ENCODE results near the gene BBS5. TPM values are rescaled to one million over a fixed set of nuclear protein-coding genes. Genes with fewer than 3 reads are reported as not detected.

Gene BBS5
- total RNA-seq, 2 experiments from 2014 or later: 2.7 to 3.4 TPM

- DNase-seq: no peak
- no peaks in the 10 kb centered on the region for H3K27me3 Mint-ChIP-seq
- no peaks in the 10 kb centered on the region for H3K9me3 Mint-ChIP-seq (ENCODE audit: low read depth)
- ATAC-seq: no peak
- H3K4me1 Mint-ChIP-seq: no peaks in the 10 kb centered on the region
- ChIA-PET POLR2A (no interaction called here), CTCF (interaction anchor here (0.7 to 1.1 kb wide), 6 partner anchors 9 to 520 kb away, joined by 3 read pairs; partner anchors contain the start of gene BBS5)
- H3K36me3 Mint-ChIP-seq (ENCODE audit: low read depth): no peaks in the 10 kb centered on the region
- H3K27ac Mint-ChIP-seq: no peak overlapping the region
- intact Hi-C loops (cut with DNase I, micrococcal nuclease): loop anchor here (5.0 kb wide), 3 partner anchors 99 to 491 kb away; no protein-coding TSS in a partner anchor
- H3K4me3 Mint-ChIP-seq: no peak overlapping the region
Observed at GRCh38 chr2:169462896-169463695, 16.2 kb upstream of the BBS5 start.

- no peaks in the 10 kb centered on the region for H3K36me3 Mint-ChIP-seq (ENCODE audit: low read depth)
- ATAC-seq: no peak
- POLR2A ChIA-PET: no interaction called here
Observed at GRCh38 chr2:169464466-169464865, 14.8 kb upstream of the BBS5 start.

GRCh38 chr2:169464882-169465281 is 14.4 kb upstream of the BBS5 start:
- ATAC-seq (peak; percentile 59), DNase-seq (no peak)
- intact Hi-C loops (cut with DNase I, micrococcal nuclease): loop anchor here (5.0 kb wide), 3 partner anchors 97 to 493 kb away; no protein-coding TSS in a partner anchor

More at GRCh38 chr2:169464466-169464865, 14.8 kb upstream of the BBS5 start:
- intact Hi-C loops (cut with DNase I, micrococcal nuclease): loop anchor here (5.0 kb wide), 3 partner anchors 98 to 492 kb away; no protein-coding TSS in a partner anchor
- DNase-seq: no peak
- Mint-ChIP-seq H3K27me3 (no peaks in the 10 kb centered on the region), H3K27ac (no peak overlapping the region), H3K4me3 (no peak overlapping the region), H3K4me1 (no peaks in the 10 kb centered on the region), H3K9me3 (ENCODE audit: low read depth) (no peaks in the 10 kb centered on the region)
- CTCF ChIA-PET: interaction anchor here (1.1 kb wide), 1 partner anchor 14 kb away, joined by 3 read pairs; no protein-coding TSS in a partner anchor

GRCh38 chr2:169468841-169469240 is 10.5 kb upstream of the BBS5 start:
- POLR2A ChIA-PET: no interaction called here
- ATAC-seq (peak; percentile 54), DNase-seq (no peak)
- intact Hi-C loops (cut with DNase I, micrococcal nuclease): no loop called here
- Mint-ChIP-seq H3K36me3 (ENCODE audit: low read depth) (no peaks in the 10 kb centered on the region), H3K4me1 (no peaks in the 10 kb centered on the region), H3K9me3 (ENCODE audit: low read depth) (no peaks in the 10 kb centered on the region), H3K27ac (no peak overlapping the region), H3K27me3 (no peaks in the 10 kb centered on the region), H3K4me3 (no peak overlapping the region)
- CTCF ChIA-PET: interaction anchor here (1.4 kb wide), 1 partner anchor 11 kb away, joined by 12 read pairs; the partner anchor contains the start of gene BBS5

More at GRCh38 chr2:169464882-169465281, 14.4 kb upstream of the BBS5 start:
- no peak overlapping the region for H3K4me3 Mint-ChIP-seq
- no peaks in the 10 kb centered on the region for H3K36me3 Mint-ChIP-seq (ENCODE audit: low read depth)
- H3K4me1 Mint-ChIP-seq: no peaks in the 10 kb centered on the region
- POLR2A ChIA-PET: no interaction called here
- no peak overlapping the region for H3K27ac Mint-ChIP-seq
- no peaks in the 10 kb centered on the region for H3K9me3 Mint-ChIP-seq (ENCODE audit: low read depth)
- CTCF ChIA-PET: no interaction called here
- H3K27me3 Mint-ChIP-seq: no peaks in the 10 kb centered on the region

- no peak overlapping the region for H3K4me3 Mint-ChIP-seq
- CTCF ChIA-PET: interaction anchor here (1.4 kb wide), 1 partner anchor 9 kb away, joined by 12 read pairs; the partner anchor contains the start of gene BBS5
- POLR2A ChIA-PET: no interaction called here
- no peaks in the 10 kb centered on the region for H3K4me1 Mint-ChIP-seq
- H3K27me3 Mint-ChIP-seq: no peaks in the 10 kb centered on the region
- no peaks in the 10 kb centered on the region for H3K36me3 Mint-ChIP-seq (ENCODE audit: low read depth)
- DNase-seq: no peak
- H3K27ac Mint-ChIP-seq: no peak overlapping the region
- intact Hi-C loops (cut with DNase I, micrococcal nuclease): no loop called here
- peak; percentile 49 for ATAC-seq
- H3K9me3 Mint-ChIP-seq (ENCODE audit: low read depth): no peaks in the 10 kb centered on the region
Observed at GRCh38 chr2:169469952-169470572, 9.2 kb upstream of the BBS5 start.

- intact Hi-C loops (cut with DNase I, micrococcal nuclease): no loop called here
- no peak overlapping the region for H3K4me3 Mint-ChIP-seq
- H3K36me3 Mint-ChIP-seq (ENCODE audit: low read depth): no peaks in the 10 kb centered on the region
- H3K27me3 Mint-ChIP-seq: no peaks in the 10 kb centered on the region
- H3K27ac Mint-ChIP-seq: no peak overlapping the region
- ATAC-seq: no peak
- no peaks in the 10 kb centered on the region for H3K9me3 Mint-ChIP-seq (ENCODE audit: low read depth)
- no peak for DNase-seq
- H3K4me1 Mint-ChIP-seq: no peaks in the 10 kb centered on the region
- ChIA-PET CTCF (interaction anchor here (1.1 to 1.2 kb wide), 2 partner anchors 9 to 20 kb away, joined by 3 read pairs; no protein-coding TSS in a partner anchor), POLR2A (no interaction called here)
Observed at GRCh38 chr2:169472249-169472648, 7.0 kb upstream of the BBS5 start.

- ATAC-seq (no peak), DNase-seq (no peak)
- intact Hi-C loops (cut with DNase I, micrococcal nuclease): loop anchor here in 1 of 2 experiments (5.0 kb wide), 1 partner anchor 216 kb away; the partner anchor contains the start of genes CFAP210 and PHOSPHO2
- CTCF ChIA-PET: no interaction called here
- no peak overlapping the region for H3K27ac Mint-ChIP-seq
- no peaks in the 10 kb centered on the region for H3K27me3 Mint-ChIP-seq
- no peaks in the 10 kb centered on the region for H3K9me3 Mint-ChIP-seq (ENCODE audit: low read depth)
- no peaks in the 10 kb centered on the region for H3K36me3 Mint-ChIP-seq (ENCODE audit: low read depth)
- no peak overlapping the region for H3K4me3 Mint-ChIP-seq
- H3K4me1 Mint-ChIP-seq: peaks cover 14% of the 10 kb centered on the region
- POLR2A ChIA-PET: no interaction called here
Observed at GRCh38 chr2:169476459-169476858, 2.8 kb upstream of the BBS5 start.

- H3K4me1 Mint-ChIP-seq: peaks cover 14% of the 10 kb centered on the region
- POLR2A ChIA-PET: no interaction called here
- H3K4me3 Mint-ChIP-seq: peak overlapping the region; percentile 87
- DNase-seq (no peak), ATAC-seq (no peak)
- intact Hi-C loops (cut with DNase I, micrococcal nuclease): loop anchor here in 1 of 2 experiments (2.0 to 5.0 kb wide), 2 partner anchors 116 to 214 kb away; partner anchors contain the start of genes CFAP210, LRP2 and PHOSPHO2
- H3K9me3 Mint-ChIP-seq (ENCODE audit: low read depth): no peaks in the 10 kb centered on the region
- no peaks in the 10 kb centered on the region for H3K27me3 Mint-ChIP-seq
- peaks cover 2% of the 10 kb centered on the region for H3K36me3 Mint-ChIP-seq (ENCODE audit: low read depth)
- peak overlapping the region; percentile 1 for H3K27ac Mint-ChIP-seq
- CTCF ChIA-PET: interaction anchor here (0.9 to 1.3 kb wide), 3 partner anchors 14 to 454 kb away, joined by 3 read pairs; no protein-coding TSS in a partner anchor
Observed at GRCh38 chr2:169478339-169478738, 955 bp upstream of the BBS5 start.

GRCh38 chr2:169478745-169479256 is 493 bp upstream of the BBS5 start:
- CTCF ChIA-PET: interaction anchor here (0.7 to 1.5 kb wide), 10 partner anchors 9 to 453 kb away, joined by 3 to 12 read pairs (median 3); no protein-coding TSS in a partner anchor
- Mint-ChIP-seq H3K4me3 (peak overlapping the region; percentile 87), H3K27me3 (no peaks in the 10 kb centered on the region), H3K36me3 (ENCODE audit: low read depth) (peaks cover 6% of the 10 kb centered on the region), H3K27ac (peak overlapping the region; percentile 1), H3K9me3 (ENCODE audit: low read depth) (no peaks in the 10 kb centered on the region), H3K4me1 (peaks cover 14% of the 10 kb centered on the region)
- POLR2A ChIA-PET: interaction anchor here (0.6 kb wide), 2 partner anchors 349 to 588 kb away, joined by 3 read pairs; no protein-coding TSS in a partner anchor
- no peak for ATAC-seq
- intact Hi-C loops (cut with DNase I, micrococcal nuclease): loop anchor here in 1 of 2 experiments (1.0 to 5.0 kb wide), 3 partner anchors 94 to 214 kb away; partner anchors contain the start of genes CFAP210, FASTKD1, LRP2 and PHOSPHO2
- DNase-seq: no peak

GRCh38 chr2:169480079-169480465 is 778 bp downstream of the BBS5 start:
- peak overlapping the region; percentile 55 for H3K27ac Mint-ChIP-seq
- ChIA-PET CTCF (interaction anchor here (0.7 to 1.5 kb wide), 6 partner anchors 8 to 1362 kb away, joined by 3 to 12 read pairs (median 6); no protein-coding TSS in a partner anchor), POLR2A (interaction anchor here (0.5 to 0.7 kb wide), 2 partner anchors 128 to 1954 kb away, joined by 3 read pairs; no protein-coding TSS in a partner anchor)
- peak overlapping the region; percentile 87 for H3K4me3 Mint-ChIP-seq
- peaks cover 14% of the 10 kb centered on the region for H3K4me1 Mint-ChIP-seq
- ATAC-seq (no peak), DNase-seq (no peak)
- intact Hi-C loops (cut with DNase I, micrococcal nuclease): no loop called here
- no peaks in the 10 kb centered on the region for H3K9me3 Mint-ChIP-seq (ENCODE audit: low read depth)
- no peaks in the 10 kb centered on the region for H3K27me3 Mint-ChIP-seq
- H3K36me3 Mint-ChIP-seq (ENCODE audit: low read depth): peaks cover 8% of the 10 kb centered on the region

- POLR2A ChIA-PET: no interaction called here
- Mint-ChIP-seq H3K4me1 (no peaks in the 10 kb centered on the region), H3K9me3 (ENCODE audit: low read depth) (no peaks in the 10 kb centered on the region), H3K27ac (no peak overlapping the region), H3K4me3 (no peak overlapping the region), H3K27me3 (no peaks in the 10 kb centered on the region), H3K36me3 (ENCODE audit: low read depth) (peaks cover 10% of the 10 kb centered on the region)
- ATAC-seq: no peak
- DNase-seq: no peak
- CTCF ChIA-PET: no interaction called here
- intact Hi-C loops (cut with DNase I, micrococcal nuclease): no loop called here
Observed at GRCh38 chr2:169485650-169486138, 6.4 kb downstream of the BBS5 start.

Data from activated CD4-positive, alpha-beta T cell treated with anti-CD3 and anti-CD28 coated beads for 36 hours (primary cell).